Measurements from ENCODE around the gene MIPEP.

Gene MIPEP

DNA sequence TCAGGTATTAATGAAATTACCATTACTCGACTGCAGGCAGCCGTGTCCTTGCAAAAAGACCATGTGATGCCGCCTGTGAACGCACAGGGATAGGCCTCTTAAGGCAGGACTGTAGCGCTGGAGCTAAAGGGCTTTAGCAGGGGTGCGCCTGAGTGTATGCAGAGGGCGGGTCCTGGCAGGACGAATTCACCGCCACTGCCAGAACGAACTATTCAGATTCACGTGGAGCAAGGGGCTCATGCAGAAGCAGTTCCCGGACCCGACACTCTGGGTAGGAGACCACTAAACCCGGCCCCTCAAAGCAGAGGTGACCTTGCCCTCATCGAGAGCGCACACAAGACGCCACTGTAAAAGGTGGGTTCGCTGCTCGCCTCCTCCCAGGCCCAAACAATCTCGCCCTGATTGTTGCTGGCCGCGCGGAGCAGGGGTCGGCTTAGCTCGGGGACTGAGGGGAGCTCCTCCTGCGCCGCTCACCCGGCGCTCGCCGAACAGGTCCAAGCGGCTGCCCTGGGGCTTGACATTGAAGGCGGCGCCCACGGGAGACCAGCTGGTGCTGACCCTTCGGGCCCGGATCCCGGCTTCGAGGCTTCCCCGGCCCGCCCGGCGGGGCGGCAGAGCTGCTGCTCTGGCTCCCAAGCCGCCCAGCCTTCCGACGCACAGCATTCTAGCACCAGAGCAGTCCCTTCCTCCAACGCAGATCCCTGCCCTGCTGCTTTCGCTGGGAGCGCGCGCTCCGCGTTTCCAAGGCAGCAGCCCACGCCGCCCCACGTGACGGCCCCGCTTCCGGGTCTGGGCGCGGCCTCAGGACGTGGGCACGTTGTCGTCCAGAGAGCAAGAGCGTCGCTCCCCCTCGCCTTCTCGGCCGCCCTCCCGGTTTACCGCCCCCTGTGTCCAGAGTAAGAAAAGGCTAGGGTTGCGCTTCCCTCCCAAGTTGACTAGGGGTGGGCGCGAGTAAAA is at the start of gene MIPEP (continued):
- no peak for TF ChIP-seq HOXA7 (CRISPR knock-in tag; IDR thresholded peaks at IDR 0.05; ENCODE audit: borderline replicate concordance)
- TF ChIP-seq, protein P1, sequence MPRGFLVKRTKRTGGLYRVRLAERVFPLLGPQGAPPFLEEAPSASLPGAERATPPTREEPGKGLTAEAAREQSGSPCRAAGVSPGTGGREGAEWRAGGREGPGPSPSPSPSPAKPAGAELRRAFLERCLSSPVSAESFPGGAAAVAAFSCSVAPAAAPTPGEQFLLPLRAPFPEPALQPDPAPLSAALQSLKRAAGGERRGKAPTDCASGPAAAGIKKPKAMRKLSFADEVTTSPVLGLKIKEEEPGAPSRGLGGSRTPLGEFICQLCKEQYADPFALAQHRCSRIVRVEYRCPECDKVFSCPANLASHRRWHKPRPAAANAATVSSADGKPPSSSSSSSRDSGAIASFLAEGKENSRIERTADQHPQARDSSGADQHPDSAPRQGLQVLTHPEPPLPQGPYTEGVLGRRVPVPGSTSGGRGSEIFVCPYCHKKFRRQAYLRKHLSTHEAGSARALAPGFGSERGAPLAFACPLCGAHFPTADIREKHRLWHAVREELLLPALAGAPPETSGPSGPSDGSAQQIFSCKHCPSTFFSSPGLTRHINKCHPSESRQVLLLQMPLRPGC (tag by site-specific recombination; IDR thresholded peaks at IDR 0.05), result peak; percentile 35; the same call in 1 of the 2 replicates
- 0 out of 2 replicates have a peak, but pooled peaks have one; percentile 52 for TF ChIP-seq ZSCAN30 (tag by site-specific recombination; IDR thresholded peaks at IDR 0.05)
- TF ChIP-seq, protein P2, sequence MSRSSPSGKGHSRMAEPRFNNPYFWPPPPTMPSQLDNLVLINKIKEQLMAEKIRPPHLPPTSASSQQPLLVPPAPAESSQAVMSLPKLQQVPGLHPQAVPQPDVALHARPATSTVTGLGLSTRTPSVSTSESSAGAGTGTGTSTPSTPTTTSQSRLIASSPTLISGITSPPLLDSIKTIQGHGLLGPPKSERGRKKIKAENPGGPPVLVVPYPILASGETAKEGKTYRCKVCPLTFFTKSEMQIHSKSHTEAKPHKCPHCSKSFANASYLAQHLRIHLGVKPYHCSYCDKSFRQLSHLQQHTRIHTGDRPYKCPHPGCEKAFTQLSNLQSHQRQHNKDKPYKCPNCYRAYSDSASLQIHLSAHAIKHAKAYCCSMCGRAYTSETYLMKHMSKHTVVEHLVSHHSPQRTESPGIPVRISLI (tag by site-specific recombination; IDR thresholded peaks at IDR 0.05), result no peak
- TF ChIP-seq KLF7 (tag by site-specific recombination; IDR thresholded peaks at IDR 0.05; ENCODE audit: borderline replicate concordance), result peak; percentile 91
- no peak for TF ChIP-seq MYNN (tag by site-specific recombination; IDR thresholded peaks at IDR 0.05; ENCODE audit: borderline replicate concordance)
- TF ChIP-seq, protein P3, sequence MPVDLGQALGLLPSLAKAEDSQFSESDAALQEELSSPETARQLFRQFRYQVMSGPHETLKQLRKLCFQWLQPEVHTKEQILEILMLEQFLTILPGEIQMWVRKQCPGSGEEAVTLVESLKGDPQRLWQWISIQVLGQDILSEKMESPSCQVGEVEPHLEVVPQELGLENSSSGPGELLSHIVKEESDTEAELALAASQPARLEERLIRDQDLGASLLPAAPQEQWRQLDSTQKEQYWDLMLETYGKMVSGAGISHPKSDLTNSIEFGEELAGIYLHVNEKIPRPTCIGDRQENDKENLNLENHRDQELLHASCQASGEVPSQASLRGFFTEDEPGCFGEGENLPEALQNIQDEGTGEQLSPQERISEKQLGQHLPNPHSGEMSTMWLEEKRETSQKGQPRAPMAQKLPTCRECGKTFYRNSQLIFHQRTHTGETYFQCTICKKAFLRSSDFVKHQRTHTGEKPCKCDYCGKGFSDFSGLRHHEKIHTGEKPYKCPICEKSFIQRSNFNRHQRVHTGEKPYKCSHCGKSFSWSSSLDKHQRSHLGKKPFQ (tag by site-specific recombination; IDR thresholded peaks at IDR 0.05), result no peak
- TF ChIP-seq ZNF16 (tag by site-specific recombination; IDR thresholded peaks at IDR 0.05; ENCODE audit: low read depth), result no peak
- TF ChIP-seq ZNF155 (tag by site-specific recombination; IDR thresholded peaks at IDR 0.05), result no peak
- 0 out of 2 replicates have a peak, but pooled peaks have one; percentile 20 for TF ChIP-seq IKZF3 (tag by site-specific recombination; IDR thresholded peaks at IDR 0.05)
- TF ChIP-seq, protein P4, sequence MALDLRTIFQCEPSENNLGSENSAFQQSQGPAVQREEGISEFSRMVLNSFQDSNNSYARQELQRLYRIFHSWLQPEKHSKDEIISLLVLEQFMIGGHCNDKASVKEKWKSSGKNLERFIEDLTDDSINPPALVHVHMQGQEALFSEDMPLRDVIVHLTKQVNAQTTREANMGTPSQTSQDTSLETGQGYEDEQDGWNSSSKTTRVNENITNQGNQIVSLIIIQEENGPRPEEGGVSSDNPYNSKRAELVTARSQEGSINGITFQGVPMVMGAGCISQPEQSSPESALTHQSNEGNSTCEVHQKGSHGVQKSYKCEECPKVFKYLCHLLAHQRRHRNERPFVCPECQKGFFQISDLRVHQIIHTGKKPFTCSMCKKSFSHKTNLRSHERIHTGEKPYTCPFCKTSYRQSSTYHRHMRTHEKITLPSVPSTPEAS (tag by site-specific recombination; IDR thresholded peaks at IDR 0.05), result no peak
- TF ChIP-seq, protein P5, sequence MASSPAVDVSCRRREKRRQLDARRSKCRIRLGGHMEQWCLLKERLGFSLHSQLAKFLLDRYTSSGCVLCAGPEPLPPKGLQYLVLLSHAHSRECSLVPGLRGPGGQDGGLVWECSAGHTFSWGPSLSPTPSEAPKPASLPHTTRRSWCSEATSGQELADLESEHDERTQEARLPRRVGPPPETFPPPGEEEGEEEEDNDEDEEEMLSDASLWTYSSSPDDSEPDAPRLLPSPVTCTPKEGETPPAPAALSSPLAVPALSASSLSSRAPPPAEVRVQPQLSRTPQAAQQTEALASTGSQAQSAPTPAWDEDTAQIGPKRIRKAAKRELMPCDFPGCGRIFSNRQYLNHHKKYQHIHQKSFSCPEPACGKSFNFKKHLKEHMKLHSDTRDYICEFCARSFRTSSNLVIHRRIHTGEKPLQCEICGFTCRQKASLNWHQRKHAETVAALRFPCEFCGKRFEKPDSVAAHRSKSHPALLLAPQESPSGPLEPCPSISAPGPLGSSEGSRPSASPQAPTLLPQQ (tag by site-specific recombination; IDR thresholded peaks at IDR 0.05), result peak; percentile 61
- TF ChIP-seq ZNF248 (tag by site-specific recombination; IDR thresholded peaks at IDR 0.05), result no peak
- TF ChIP-seq ZNF791 (tag by site-specific recombination; IDR thresholded peaks at IDR 0.05), result no peak
- TF ChIP-seq ZNF202 (tag by site-specific recombination; IDR thresholded peaks at IDR 0.05; ENCODE audit: borderline replicate concordance), result no peak
- no peak for TF ChIP-seq HOXC10 (CRISPR knock-in tag; IDR thresholded peaks at IDR 0.05)
- TF ChIP-seq ZNF366 (tag by site-specific recombination; conservative IDR thresholded peaks at IDR 0.05), result no peak
- TF ChIP-seq ZNF114 (tag by site-specific recombination; IDR thresholded peaks at IDR 0.05), result no peak
- 0 out of 2 replicates have a peak, but pooled peaks have one; percentile 38 for TF ChIP-seq KLF16 (tag by site-specific recombination; IDR thresholded peaks at IDR 0.05)
- TF ChIP-seq, protein P6, sequence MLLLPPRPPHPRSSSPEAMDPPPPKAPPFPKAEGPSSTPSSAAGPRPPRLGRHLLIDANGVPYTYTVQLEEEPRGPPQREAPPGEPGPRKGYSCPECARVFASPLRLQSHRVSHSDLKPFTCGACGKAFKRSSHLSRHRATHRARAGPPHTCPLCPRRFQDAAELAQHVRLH (tag by site-specific recombination; IDR thresholded peaks at IDR 0.05), result peak; percentile 58; the same call in 1 of the 2 replicates
- TF ChIP-seq HOXD13 (CRISPR knock-in tag; IDR thresholded peaks at IDR 0.05; ENCODE audit: borderline replicate concordance), result no peak
- TF ChIP-seq ZNF221 (tag by site-specific recombination; IDR thresholded peaks at IDR 0.05; ENCODE audit: borderline replicate concordance), result no peak
- no peak for TF ChIP-seq GLI4 (tag by site-specific recombination; IDR thresholded peaks at IDR 0.05)
- TF ChIP-seq ZNF2 (tag by site-specific recombination; IDR thresholded peaks at IDR 0.05), result 0 out of 2 replicates have a peak, but pooled peaks have one; percentile 18
- TF ChIP-seq ZNF341 (tag by site-specific recombination; IDR thresholded peaks at IDR 0.05; ENCODE audit: low read depth), result no peak
- peak; percentile 92 for TF ChIP-seq ZNF600 (tag by site-specific recombination; IDR thresholded peaks at IDR 0.05)
- TF ChIP-seq, protein P7, sequence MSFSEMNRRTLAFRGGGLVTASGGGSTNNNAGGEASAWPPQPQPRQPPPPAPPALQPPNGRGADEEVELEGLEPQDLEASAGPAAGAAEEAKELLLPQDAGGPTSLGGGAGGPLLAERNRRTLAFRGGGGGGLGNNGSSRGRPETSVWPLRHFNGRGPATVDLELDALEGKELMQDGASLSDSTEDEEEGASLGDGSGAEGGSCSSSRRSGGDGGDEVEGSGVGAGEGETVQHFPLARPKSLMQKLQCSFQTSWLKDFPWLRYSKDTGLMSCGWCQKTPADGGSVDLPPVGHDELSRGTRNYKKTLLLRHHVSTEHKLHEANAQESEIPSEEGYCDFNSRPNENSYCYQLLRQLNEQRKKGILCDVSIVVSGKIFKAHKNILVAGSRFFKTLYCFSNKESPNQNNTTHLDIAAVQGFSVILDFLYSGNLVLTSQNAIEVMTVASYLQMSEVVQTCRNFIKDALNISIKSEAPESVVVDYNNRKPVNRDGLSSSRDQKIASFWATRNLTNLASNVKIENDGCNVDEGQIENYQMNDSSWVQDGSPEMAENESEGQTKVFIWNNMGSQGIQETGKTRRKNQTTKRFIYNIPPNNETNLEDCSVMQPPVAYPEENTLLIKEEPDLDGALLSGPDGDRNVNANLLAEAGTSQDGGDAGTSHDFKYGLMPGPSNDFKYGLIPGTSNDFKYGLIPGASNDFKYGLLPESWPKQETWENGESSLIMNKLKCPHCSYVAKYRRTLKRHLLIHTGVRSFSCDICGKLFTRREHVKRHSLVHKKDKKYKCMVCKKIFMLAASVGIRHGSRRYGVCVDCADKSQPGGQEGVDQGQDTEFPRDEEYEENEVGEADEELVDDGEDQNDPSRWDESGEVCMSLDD (tag by site-specific recombination; IDR thresholded peaks at IDR 0.05), result no peak
- TF ChIP-seq GLI2 (tag by site-specific recombination; IDR thresholded peaks at IDR 0.05; ENCODE audit: borderline replicate concordance, low read depth), result no peak
- no peak for TF ChIP-seq ZNF621 (tag by site-specific recombination; IDR thresholded peaks at IDR 0.05)

Measured in HEK293 (cell line).